ENCODE measurements around the gene MROH2B. TPM values are rescaled to one million over a fixed set of nuclear protein-coding genes. Genes with fewer than 3 reads are reported as not detected.

MROH2B gene
- total RNA-seq, 1 experiment from 2014 or later, result not detected

GRCh38 chr5:40986666-40987065, 84.5 kb downstream of the MROH2B start:
- Histone ChIP-seq H3K27me3 (ENCODE audit: control insufficient read depth, insufficient read depth, low read length) (no peaks in the 10 kb centered on the region), H3K4me1 (ENCODE audit: control insufficient read depth, insufficient read depth, low read length) (no peaks in the 10 kb centered on the region), H3K9me3 (ENCODE audit: control insufficient read depth, insufficient read depth, low read depth, low read length) (no peaks in the 10 kb centered on the region), H3K27ac (ENCODE audit: low read length) (no peak overlapping the region), H3K36me3 (ENCODE audit: control insufficient read depth, insufficient read depth, low read length) (no peaks in the 10 kb centered on the region), H3K4me3 (ENCODE audit: low read depth in 2 of 2, low read length in 2 of 2) (no peak overlapping the region)
- no peak for TF ChIP-seq SIN3A (IDR thresholded peaks at IDR 0.05; ENCODE audit: borderline replicate concordance, insufficient read depth, low read depth, low read length)
- TF ChIP-seq TCF7L2 (IDR thresholded peaks at IDR 0.05; ENCODE audit: low read depth, low read length), result no peak
- no peak for TF ChIP-seq POLR2AphosphoS5 (IDR thresholded peaks at IDR 0.05; ENCODE audit: low read depth, low read length)
- no peak for TF ChIP-seq REST (IDR thresholded peaks at IDR 0.05; ENCODE audit: insufficient read depth in 1 of 2, low read depth in 2 of 2, low read length in 1 of 2)
- TF ChIP-seq CTCF (IDR thresholded peaks at IDR 0.05), result no peak
- no peak for ATAC-seq
- intact Hi-C loops (cut with micrococcal nuclease; ENCODE audit: unreplicated experiment) (no loop called here), in situ Hi-C loops (cut with HindIII; ENCODE audit: low pct_unique_long_range_greater_than_20kb, low sequenced_read_pairs) (no loop called here)
- BruUV-seq (replicated peaks), result no TSS peak
- no peak for DNase-seq (ENCODE audit: low read depth, low spot score)
- CTCF ChIA-PET, result no interaction called here
- POLR2A ChIA-PET, result no interaction called here

- no peak overlapping the region for H3K27ac ChIP-seq (ENCODE audit: low read length)
Observed at GRCh38 chr5:40985501-40985900, 85.6 kb downstream of the MROH2B start.

More at GRCh38 chr5:40985501-40985900, 85.6 kb downstream of the MROH2B start:
- no peaks in the 10 kb centered on the region for H3K4me1 ChIP-seq (ENCODE audit: control insufficient read depth, insufficient read depth, low read length)
- DNase-seq (ENCODE audit: low read depth, low spot score) (no peak), ATAC-seq (no peak)
- H3K9me3 ChIP-seq (ENCODE audit: control insufficient read depth, insufficient read depth, low read depth, low read length), result no peaks in the 10 kb centered on the region
- in situ Hi-C loops (cut with HindIII; ENCODE audit: low pct_unique_long_range_greater_than_20kb, low sequenced_read_pairs) (no loop called here), intact Hi-C loops (cut with micrococcal nuclease; ENCODE audit: unreplicated experiment) (no loop called here)
- BruUV-seq (replicated peaks), result no TSS peak
- no peaks in the 10 kb centered on the region for H3K36me3 ChIP-seq (ENCODE audit: control insufficient read depth, insufficient read depth, low read length)
- H3K4me3 ChIP-seq (ENCODE audit: low read depth in 2 of 2, low read length in 2 of 2), result no peak overlapping the region
- ChIA-PET POLR2A (no interaction called here), CTCF (no interaction called here)
- TF ChIP-seq CTCF (IDR thresholded peaks at IDR 0.05) (no peak), TCF7L2 (IDR thresholded peaks at IDR 0.05; ENCODE audit: low read depth, low read length) (no peak), REST (IDR thresholded peaks at IDR 0.05; ENCODE audit: insufficient read depth in 1 of 2, low read depth in 2 of 2, low read length in 1 of 2) (no peak), POLR2AphosphoS5 (IDR thresholded peaks at IDR 0.05; ENCODE audit: low read depth, low read length) (no peak), SIN3A (IDR thresholded peaks at IDR 0.05; ENCODE audit: borderline replicate concordance, insufficient read depth, low read depth, low read length) (no peak)
- no peaks in the 10 kb centered on the region for H3K27me3 ChIP-seq (ENCODE audit: control insufficient read depth, insufficient read depth, low read length)

Data from Panc1 (cell line).